Thoracic aorta (tissue), 2 donors: Measurements from ENCODE around the gene CHST11. TPM values are rescaled to one million over a fixed set of nuclear protein-coding genes. Genes with fewer than 3 reads are reported as not detected.

ENCODE experiments used
- ATAC-seq: fragments of 150-250 bp; one replicate; pipeline ENCODE4 v1.8.0; 2017; ENCODE audit warnings: low read depth; ENCODE audit not compliant: insufficient number of reproducible peaks, low FRiP score
- DNase-seq: peaks from one replicate; pipeline ENCODE4 v3.0.0-alpha.2; 2020; ENCODE audit warnings: low spot score
- H3K27ac ChIP-seq, 2 donors: fragments of 200-600 bp; sonication (generic); 1 replicate in 1 of 2; 2 replicates in 1 of 2; pipeline ENCODE4 v1.5.1; 2016; ENCODE audit warnings: mild to moderate bottlenecking in 2 of 2, moderate library complexity in 2 of 2
- H3K27me3 ChIP-seq: fragments of 200-600 bp; sonication (generic); replicated peaks from 2 replicates; pipeline ENCODE4 v1.6.0; 2016; ENCODE audit warnings: mild to moderate bottlenecking; ENCODE audit not compliant: insufficient read depth
- H3K36me3 ChIP-seq: fragments of 200-600 bp; sonication (generic); one replicate; pipeline ENCODE4 v1.5.1; 2016
- H3K4me1 ChIP-seq, 2 donors: fragments of 200-600 bp; sonication (generic); 1 replicate in 1 of 2; 2 replicates in 1 of 2; pipeline versions ENCODE4 v1.5.1 to v1.6.0; 2016; ENCODE audit warnings: low read depth in 2 of 2, mild to moderate bottlenecking in 1 of 2; ENCODE audit not compliant: control insufficient read depth in 1 of 2
- H3K4me3 ChIP-seq: fragments of 200-600 bp; sonication (generic); 2 replicates; pipeline ENCODE4 v1.5.1; 2016; ENCODE audit warnings: mild to moderate bottlenecking
- H3K9me3 ChIP-seq: fragments of 200-600 bp; sonication (generic); 2 replicates; pipeline ENCODE4 v1.5.1; 2016
- total RNA-seq, 2 donors: library from RNA; depleted of rRNA; stranded (reverse); fragments of >200 nt; gene quantifications; one replicate each; pipeline versions ENCODE4 v1.1.0 to v1.2.3, GENCODE V29; 2016
- TF ChIP-seq, protein P1 (sequence below): fragments of 200-600 bp; sonication (generic); IDR thresholded peaks from one replicate; pipeline ENCODE4 v1.5.1; 2019; ENCODE audit warnings: antibody characterized with exemption

CHST11 gene
- total RNA-seq, 2 donors from 2014 or later = 41.9 to 79.3 TPM

DNA sequence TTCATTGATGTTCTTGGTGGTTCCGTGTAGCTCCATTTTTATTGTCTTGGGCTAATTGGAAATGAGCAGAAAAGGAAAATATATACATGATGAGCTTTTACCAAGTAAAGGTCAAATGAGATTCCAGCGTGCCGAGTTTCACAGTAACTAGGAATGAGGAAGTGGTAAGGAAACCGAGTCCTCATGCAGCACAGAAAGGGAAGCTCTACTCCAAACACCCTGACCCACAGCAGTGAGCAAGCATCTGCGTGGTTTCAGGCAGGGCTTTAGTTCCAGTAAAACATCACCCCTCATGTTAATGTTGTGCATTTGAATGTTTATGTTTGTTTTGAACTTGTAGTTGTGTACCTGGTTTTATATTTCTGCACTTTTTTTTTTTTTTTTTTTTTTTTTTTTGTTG, 293.3 kb downstream of the CHST11 start:
- no peaks in the 10 kb centered on the region for H3K27me3 ChIP-seq
- H3K36me3 ChIP-seq = no peaks in the 10 kb centered on the region
- H3K4me1 ChIP-seq = peaks cover 14 to 28% of the 10 kb centered on the region in 2 donors
- TF ChIP-seq, protein P1, sequence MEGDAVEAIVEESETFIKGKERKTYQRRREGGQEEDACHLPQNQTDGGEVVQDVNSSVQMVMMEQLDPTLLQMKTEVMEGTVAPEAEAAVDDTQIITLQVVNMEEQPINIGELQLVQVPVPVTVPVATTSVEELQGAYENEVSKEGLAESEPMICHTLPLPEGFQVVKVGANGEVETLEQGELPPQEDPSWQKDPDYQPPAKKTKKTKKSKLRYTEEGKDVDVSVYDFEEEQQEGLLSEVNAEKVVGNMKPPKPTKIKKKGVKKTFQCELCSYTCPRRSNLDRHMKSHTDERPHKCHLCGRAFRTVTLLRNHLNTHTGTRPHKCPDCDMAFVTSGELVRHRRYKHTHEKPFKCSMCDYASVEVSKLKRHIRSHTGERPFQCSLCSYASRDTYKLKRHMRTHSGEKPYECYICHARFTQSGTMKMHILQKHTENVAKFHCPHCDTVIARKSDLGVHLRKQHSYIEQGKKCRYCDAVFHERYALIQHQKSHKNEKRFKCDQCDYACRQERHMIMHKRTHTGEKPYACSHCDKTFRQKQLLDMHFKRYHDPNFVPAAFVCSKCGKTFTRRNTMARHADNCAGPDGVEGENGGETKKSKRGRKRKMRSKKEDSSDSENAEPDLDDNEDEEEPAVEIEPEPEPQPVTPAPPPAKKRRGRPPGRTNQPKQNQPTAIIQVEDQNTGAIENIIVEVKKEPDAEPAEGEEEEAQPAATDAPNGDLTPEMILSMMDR = no peak
- no peak overlapping the region for H3K4me3 ChIP-seq
- ATAC-seq = no peak
- H3K27ac ChIP-seq = peak overlapping the region in 1 of 2 donors; percentile 78
- DNase-seq = no peak
- no peaks in the 10 kb centered on the region for H3K9me3 ChIP-seq

DNA sequence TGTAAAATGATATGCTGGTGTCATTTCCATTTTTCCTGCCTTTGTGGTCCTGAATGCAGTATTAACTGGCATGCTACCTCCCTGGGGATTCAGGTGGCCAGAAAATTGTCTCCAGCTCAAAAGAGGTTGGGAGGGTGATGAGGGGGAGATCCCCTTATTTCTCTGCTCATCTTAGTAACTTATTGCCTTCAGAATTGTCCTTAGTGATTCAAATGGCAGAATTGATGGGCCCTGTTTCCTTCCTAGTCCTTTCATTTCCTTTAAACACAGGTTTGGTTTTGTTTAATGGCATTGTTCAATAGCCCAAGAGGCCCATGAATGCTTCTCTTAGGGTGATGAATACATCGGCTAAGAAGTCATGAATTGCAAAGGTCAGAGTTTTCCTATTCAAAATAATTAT, 294.4 kb downstream of the CHST11 start:
- Histone ChIP-seq H3K4me1 (peaks cover 14 to 28% of the 10 kb centered on the region in 2 donors), H3K36me3 (no peaks in the 10 kb centered on the region), H3K27ac (no peak overlapping the region), H3K4me3 (no peak overlapping the region), H3K9me3 (no peaks in the 10 kb centered on the region), H3K27me3 (no peaks in the 10 kb centered on the region)
- TF ChIP-seq, protein P1 = no peak
- ATAC-seq (no peak), DNase-seq (no peak)

DNA sequence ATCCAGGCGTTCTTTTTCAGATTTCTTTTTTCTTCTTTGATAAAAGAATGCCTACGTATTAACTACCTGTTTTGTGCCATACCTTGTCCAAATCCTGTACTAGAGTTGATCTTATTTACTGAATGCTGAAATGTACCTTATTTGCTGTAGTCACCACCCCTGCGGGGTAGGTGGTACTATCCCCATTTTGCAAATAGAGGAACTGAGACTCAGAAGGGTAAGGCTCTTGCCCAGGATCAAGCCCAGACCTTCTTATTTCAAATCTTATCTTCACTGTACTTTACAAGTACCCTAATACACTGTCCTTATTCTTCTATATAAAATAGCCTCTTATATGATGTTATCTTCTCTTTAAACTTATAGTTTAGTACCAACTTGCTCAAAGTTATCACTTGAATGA, 294.8 kb downstream of the CHST11 start:
- no peak for DNase-seq
- no peak overlapping the region for H3K4me3 ChIP-seq
- no peaks in the 10 kb centered on the region for H3K36me3 ChIP-seq
- H3K27me3 ChIP-seq = no peaks in the 10 kb centered on the region
- H3K27ac ChIP-seq = no peak overlapping the region
- TF ChIP-seq, protein P1 = no peak
- ATAC-seq = no peak
- no peaks in the 10 kb centered on the region for H3K9me3 ChIP-seq
- H3K4me1 ChIP-seq = peaks cover 14 to 28% of the 10 kb centered on the region in 2 donors

DNA sequence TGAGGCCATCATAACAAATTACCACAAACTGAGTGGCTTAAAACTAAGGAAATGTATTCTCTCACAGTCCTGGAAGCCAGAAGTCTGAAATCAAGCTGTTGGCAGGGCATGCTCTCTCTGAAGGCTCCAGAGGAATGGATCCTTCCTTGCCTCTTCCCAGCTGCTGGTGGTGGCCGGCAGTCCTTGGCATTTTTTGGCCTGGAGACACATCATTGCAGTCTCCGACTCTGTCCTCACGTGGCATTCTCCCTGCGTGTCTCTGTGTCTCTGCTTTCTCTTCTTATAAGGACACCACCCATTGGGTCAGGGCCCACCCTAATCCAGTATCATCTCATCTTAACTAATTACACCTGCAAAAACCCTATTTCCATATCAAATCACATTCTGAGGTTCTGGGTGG, 295.3 kb downstream of the CHST11 start:
- Histone ChIP-seq H3K4me3 (no peak overlapping the region), H3K36me3 (no peaks in the 10 kb centered on the region), H3K27ac (no peak overlapping the region), H3K9me3 (no peaks in the 10 kb centered on the region), H3K4me1 (peaks cover 14 to 28% of the 10 kb centered on the region in 2 donors), H3K27me3 (no peaks in the 10 kb centered on the region)
- TF ChIP-seq, protein P1 = no peak
- no peak for DNase-seq
- ATAC-seq = no peak

DNA sequence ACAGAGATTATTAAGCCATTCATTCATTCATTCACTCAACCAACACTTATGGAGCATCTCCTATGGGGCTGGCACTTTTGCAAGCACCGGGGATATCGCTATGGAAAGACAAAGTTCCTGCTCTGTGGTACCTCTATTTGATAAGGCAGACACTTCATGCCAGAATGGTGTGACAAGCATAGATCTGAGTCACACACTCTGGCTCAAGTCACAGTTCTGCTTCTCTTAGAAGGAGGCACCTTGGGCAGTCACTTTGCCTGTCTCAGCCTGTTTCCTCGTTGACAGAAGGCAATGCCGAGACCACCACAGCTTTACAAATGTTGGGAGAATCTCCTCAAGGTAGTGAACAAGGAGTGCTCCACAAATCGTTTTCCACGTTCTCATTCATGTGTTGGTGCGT, 296.1 kb downstream of the CHST11 start:
- H3K4me3 ChIP-seq = no peak overlapping the region
- ATAC-seq (no peak), DNase-seq (no peak)
- no peak overlapping the region for H3K27ac ChIP-seq
- no peaks in the 10 kb centered on the region for H3K27me3 ChIP-seq
- H3K9me3 ChIP-seq = no peaks in the 10 kb centered on the region
- no peaks in the 10 kb centered on the region for H3K36me3 ChIP-seq
- TF ChIP-seq, protein P1 = no peak
- peaks cover 13 to 20% of the 10 kb centered on the region in 2 donors for H3K4me1 ChIP-seq
